ENCODE data around the gene FBXO21. TPM values are rescaled to one million over a fixed set of nuclear protein-coding genes. Genes with fewer than 3 reads are reported as not detected.

Gene FBXO21
- polyA plus RNA-seq, 12 donors: 20.5 to 29.9 (median 26.1) TPM; not detected in 1

GRCh38 chr12:117141097-117141898 lies 49.0 kb downstream of the FBXO21 start:
- DNase-seq: no peak

GRCh38 chr12:117140397-117141096 lies 49.7 kb downstream of the FBXO21 start:
- DNase-seq: no peak

- DNase-seq: no peak
Observed at GRCh38 chr12:117139025-117139717, 51.1 kb downstream of the FBXO21 start.

- no peak for DNase-seq
Observed at GRCh38 chr12:117134721-117135120, 55.5 kb downstream of the FBXO21 start.

- peak; percentile 33 for DNase-seq
Observed at GRCh38 chr12:117134059-117134458, 56.2 kb downstream of the FBXO21 start.

GRCh38 chr12:117130801-117131200 lies 59.5 kb downstream of the FBXO21 start:
- DNase-seq: no peak

GRCh38 chr12:117129391-117129790 lies 60.9 kb downstream of the FBXO21 start:
- DNase-seq: no peak

GRCh38 chr12:117127933-117128823 lies 62.1 kb downstream of the FBXO21 start:
- no peak for DNase-seq

GRCh38 chr12:117126335-117126734 lies 63.9 kb downstream of the FBXO21 start:
- DNase-seq: no peak

- DNase-seq: no peak
Observed at GRCh38 chr12:117125767-117126166, 64.5 kb downstream of the FBXO21 start.

GRCh38 chr12:117125272-117125613 lies 65.0 kb downstream of the FBXO21 start:
- DNase-seq: no peak

GRCh38 chr12:117124421-117125271 lies 65.6 kb downstream of the FBXO21 start:
- no peak for DNase-seq

- no peak for DNase-seq
Observed at GRCh38 chr12:117121441-117121840, 68.8 kb downstream of the FBXO21 start.

- DNase-seq: no peak
Observed at GRCh38 chr12:117120787-117121186, 69.5 kb downstream of the FBXO21 start.

- no peak for DNase-seq
Observed at GRCh38 chr12:117119592-117120198, 70.6 kb downstream of the FBXO21 start.

GRCh38 chr12:117118838-117119591 lies 71.3 kb downstream of the FBXO21 start:
- no peak for DNase-seq

- DNase-seq: no peak
Observed at GRCh38 chr12:117114784-117115183, 75.5 kb downstream of the FBXO21 start.

GRCh38 chr12:117113231-117113630 lies 77.0 kb downstream of the FBXO21 start:
- no peak for DNase-seq

GRCh38 chr12:117111821-117112595 lies 78.3 kb downstream of the FBXO21 start:
- DNase-seq: no peak
